PC-9 (cell line): ENCODE results near the gene CD180.

Source experiments
- EZH2 ChIP-seq: fragments of 200-600 bp; sonication (generic); IDR thresholded peaks from 2 replicates; pipeline ENCODE4 v1.8.0; 2017; ENCODE audit warnings: antibody characterized with exemption, low read depth
- TF ChIP-seq, protein P1 (sequence below): fragments of 200-600 bp; sonication (generic); conservative IDR thresholded peaks from 2 replicates; pipeline ENCODE4 v1.6.1; 2017; ENCODE audit warnings: mixed run types, antibody characterized with exemption, mild to moderate bottlenecking, moderate library complexity

- TF ChIP-seq, protein P1, sequence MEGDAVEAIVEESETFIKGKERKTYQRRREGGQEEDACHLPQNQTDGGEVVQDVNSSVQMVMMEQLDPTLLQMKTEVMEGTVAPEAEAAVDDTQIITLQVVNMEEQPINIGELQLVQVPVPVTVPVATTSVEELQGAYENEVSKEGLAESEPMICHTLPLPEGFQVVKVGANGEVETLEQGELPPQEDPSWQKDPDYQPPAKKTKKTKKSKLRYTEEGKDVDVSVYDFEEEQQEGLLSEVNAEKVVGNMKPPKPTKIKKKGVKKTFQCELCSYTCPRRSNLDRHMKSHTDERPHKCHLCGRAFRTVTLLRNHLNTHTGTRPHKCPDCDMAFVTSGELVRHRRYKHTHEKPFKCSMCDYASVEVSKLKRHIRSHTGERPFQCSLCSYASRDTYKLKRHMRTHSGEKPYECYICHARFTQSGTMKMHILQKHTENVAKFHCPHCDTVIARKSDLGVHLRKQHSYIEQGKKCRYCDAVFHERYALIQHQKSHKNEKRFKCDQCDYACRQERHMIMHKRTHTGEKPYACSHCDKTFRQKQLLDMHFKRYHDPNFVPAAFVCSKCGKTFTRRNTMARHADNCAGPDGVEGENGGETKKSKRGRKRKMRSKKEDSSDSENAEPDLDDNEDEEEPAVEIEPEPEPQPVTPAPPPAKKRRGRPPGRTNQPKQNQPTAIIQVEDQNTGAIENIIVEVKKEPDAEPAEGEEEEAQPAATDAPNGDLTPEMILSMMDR = no peak
- TF ChIP-seq EZH2 = no peak
Measured at GRCh38 chr5:67216564-67216963, 20.0 kb upstream of the CD180 start.
